CD4-positive, alpha-beta T cell treated with Interleukin-10 for 1 hour (primary cell): ENCODE results near the gene ASTL.

Source experiments
- DNase-seq: peaks from one replicate; pipeline ENCODE4 v3.0.0-alpha.2; 2020

ASTL gene

DNA sequence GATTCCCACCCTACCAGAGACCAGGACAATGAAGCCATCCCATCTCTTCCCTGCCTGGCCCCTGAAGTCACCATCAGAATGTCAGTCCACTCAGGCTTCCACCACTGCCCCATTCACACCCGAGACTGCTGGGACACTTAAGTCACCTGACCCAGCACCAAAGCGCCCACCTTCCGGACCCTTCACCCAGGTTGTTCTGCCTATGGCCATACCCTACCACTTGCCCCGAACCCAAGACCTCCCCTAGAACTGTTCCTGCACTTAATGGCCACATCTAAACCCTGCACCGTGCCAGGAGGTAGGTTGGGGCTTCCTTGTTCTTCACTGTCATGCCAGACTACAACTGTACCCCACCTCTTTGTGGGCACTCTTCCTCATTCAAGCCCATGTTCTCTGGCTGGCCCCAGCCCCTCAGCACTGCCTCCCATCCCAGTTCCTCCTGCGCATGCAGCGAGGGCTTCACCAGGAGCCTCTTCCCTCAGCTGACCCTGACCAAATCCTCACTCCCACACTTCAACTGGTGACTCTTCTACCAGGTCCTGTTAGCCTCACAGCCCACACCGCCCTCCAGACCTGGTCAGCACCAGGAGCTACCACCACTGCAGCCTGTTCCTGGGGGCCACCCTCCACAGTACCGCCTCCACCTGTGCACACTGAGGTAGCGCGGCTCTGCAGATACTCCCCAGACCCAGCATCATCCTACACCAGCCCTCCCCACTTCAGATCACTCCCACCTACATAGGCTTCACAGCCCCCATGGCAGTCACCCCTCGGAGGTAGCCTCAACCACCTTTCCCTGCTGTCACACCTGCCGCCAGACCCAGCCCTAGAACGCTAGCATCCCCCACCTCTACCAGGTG is 13.7 kb downstream of the ASTL start:
- DNase-seq: no peak

DNA sequence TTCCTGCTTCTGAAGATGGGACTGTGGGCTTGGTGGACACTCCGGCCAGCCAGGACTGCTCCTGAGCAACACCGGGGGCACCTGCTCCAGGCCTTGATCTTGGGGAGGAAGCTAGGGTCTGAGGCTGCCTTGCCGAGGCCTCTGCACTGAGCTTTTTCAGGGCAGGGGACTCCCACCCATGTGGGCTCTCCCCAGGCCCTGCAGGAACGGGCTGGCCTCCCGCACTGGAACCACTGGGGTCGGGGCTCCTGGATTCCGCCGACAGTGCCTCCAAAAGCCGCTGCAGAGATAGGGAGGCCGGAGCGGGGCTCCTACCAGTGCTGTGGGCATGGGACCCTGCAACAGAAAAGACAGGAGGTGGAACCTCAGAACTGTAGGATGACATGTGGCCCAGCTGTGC is 14.4 kb downstream of the ASTL start:
- no peak for DNase-seq

DNA sequence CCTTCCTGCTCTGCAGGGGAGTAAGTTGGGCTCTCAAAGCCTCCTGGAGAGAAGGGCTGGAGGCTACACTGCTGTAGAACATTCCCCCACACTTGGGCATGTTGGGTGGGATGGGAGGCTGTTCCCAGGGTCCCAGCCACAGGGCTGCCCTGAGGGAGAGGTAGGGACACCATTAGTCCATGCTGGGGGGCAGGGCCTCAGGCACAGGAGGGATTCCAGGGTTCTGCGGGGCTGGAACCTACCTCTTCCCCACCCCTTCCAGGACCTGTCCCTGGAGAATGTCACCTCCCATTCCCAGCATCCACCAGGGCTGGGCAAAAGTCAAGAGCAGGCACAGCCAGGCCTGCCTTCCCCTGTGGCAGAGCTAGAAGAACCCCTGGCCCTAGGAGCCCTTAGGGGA is 15.0 kb downstream of the ASTL start:
- DNase-seq: no peak

- no peak for DNase-seq
Observed at GRCh38 chr2:96122391-96122790, 15.9 kb downstream of the ASTL start.

DNA sequence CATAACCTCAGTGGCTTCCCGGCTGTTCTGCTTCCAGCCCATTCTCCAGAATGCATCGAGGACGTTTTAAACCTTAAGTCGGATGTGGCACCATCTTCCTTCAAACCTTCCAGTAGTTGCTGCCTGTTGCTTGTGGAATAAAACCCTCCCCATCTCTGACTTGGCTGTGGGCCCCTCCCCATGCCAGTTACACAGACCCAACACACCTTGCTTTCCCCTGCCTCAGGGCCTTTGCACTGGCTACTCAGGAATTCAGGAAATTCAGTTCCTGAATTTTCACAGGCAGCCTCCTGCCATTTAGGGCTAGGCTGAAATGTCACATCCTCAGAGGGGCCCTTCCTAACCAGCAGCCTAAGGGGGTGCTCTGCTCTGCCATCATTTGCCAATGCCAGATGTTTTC is 16.9 kb downstream of the ASTL start:
- DNase-seq: no peak

DNA sequence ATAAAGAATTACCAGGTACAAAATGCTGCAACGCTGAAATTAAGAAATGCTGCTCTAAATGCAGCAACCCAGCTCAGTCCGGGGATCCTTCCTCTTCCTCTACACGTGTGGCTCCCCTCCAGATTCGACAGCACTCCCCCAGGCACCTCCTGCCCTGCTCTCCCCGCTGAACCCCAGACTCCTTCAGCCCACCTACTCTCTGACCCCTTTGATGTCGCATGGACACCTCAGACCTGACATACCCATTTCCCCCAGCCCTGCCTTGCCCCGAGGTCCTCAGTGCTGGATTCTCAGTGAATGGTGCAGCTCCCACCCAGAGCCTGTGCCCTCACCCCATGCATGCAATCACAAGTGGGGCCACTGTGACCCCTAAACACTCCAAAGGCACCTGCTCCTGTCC is 17.3 kb downstream of the ASTL start:
- DNase-seq: no peak

GRCh38 chr2:96120091-96120720 is 18.1 kb downstream of the ASTL start:
- DNase-seq: no peak

GRCh38 chr2:96119389-96119751 is 18.9 kb downstream of the ASTL start:
- no peak for DNase-seq

GRCh38 chr2:96118698-96119388 is 19.5 kb downstream of the ASTL start:
- DNase-seq: no peak

GRCh38 chr2:96117701-96118588 is 20.4 kb downstream of the ASTL start:
- no peak for DNase-seq

GRCh38 chr2:96116879-96117533 is 21.3 kb downstream of the ASTL start:
- DNase-seq: peak; percentile 65

- peak; percentile 85 for DNase-seq
Observed at GRCh38 chr2:96116424-96116878, 21.9 kb downstream of the ASTL start, which contains the start of gene ADRA2B. ADRA2B (minus strand) TSS chr2:96116571; CDS start chr2:96116149, 422 bp downstream.

DNA sequence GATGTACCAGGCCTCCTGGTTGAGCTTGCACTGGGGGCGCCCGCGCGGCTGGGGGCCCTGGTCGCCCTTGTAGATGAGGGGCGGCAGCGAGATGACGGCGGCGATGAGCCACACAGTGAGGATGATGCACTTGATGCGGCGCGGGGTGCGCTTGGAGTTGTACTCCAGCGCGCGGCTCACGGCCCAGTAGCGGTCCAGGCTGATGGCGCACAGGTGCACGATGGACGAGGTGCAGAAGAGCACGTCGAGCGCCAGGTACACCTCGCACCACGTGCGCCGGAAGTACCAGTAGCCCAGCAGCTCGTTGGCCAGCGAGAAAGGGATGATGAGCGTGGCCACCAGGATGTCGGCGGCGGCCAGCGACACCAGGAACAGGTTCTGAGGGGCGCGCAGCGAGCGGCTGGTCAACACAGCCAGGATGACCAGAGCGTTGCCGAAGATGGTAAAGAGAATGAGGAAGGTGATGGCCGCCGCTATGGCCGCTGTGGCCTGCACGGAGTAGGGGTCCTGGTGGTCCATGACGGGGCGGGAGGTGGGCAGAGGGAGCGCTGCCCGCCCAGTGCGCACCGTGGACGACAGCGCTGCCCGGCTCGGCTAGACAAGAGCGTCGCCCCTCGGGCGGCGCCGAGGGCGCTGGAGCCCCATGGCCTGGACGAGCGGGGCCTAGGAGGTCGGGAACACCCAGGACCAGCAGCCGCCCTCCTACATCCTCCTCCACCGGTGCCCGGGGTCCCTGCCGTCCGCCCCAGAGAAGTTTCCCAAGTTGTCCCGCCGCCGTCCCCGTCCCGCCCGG is 22.5 kb downstream of the ASTL start:
- DNase-seq: no peak

DNA sequence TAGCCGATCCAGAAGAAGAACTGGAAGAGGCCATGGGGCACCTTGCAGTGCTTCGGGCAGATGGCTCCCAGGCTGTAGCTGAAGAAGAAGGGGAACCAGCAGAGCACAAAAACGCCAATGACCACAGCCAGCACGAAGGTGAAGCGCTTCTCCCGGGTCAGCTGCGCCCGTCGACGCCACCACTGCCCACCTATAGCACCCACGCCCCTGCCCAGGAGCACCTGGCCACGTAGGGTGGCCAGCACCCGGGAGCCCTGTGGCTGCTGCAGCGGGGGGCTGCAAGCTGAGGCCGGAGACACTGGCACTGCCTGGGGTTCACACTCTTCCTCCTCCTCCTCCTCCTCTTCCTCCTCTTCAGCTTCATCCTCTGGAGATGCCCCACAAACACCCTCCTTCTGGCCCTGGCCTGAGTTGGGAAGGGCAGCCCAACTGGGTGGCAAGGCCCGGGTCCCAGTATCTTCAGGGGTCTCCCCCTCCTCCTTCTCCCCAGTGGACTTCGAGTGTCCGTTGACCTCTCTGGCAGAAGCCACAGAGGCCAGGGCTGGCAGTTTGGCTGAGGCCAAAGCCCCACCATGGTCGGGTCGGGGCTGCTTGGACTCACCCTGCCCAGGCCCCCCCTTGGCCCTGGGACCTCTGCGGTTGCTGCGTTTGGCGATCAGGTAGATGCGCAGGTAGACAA is 23.3 kb downstream of the ASTL start:
- DNase-seq: no peak

DNA sequence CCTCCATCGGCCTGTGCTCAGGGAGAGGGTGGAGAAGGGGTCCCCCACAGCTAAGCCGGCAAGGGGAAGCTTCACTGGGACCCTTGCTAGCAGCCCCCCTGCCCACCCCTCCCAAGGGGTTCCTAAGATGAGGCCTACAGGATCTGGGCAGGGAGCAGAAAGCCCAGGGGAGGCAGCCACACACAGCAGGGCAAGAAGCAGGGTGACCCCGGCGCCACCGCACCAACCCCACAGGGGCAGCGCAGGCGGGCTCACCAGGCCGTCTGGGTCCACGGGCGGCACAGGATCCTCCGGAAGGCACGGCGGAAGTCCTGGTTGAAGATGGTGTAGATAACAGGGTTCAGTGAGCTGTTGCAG is 23.8 kb downstream of the ASTL start:
- DNase-seq: no peak

DNA sequence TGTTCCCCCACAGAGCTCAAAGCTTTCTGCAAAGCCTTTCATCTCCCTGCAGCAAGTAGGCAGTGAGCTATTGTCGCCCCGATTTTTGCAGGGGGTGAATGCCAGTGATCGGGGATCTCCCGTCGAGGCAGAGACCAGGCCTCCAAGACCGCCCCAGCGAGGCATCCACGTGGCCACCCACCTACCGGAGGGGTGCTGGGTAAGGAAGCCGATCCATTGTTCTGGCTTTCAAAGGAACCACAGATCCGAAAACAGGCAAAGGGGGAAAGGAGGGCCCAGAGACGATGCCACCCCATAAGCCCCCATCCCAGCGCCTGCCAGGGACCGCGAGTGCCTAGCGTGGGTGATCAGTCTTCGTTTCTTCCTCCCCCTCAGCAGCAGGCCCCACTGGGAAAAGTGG is 24.4 kb downstream of the ASTL start:
- no peak for DNase-seq

DNA sequence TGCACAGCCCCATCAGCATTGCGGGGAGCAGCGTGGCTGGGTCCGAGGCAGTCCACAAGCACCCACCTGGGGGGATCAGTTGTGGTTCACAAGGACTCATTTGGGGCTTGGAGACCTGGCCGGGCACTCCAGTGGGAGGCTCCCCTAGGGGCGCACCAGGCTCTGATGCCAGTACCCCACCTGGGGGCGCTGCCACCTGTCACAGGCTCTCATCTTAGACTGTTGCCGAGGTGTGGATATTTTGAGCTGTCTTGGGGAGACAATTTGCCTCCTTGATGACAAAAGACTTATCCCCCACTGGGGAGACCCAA is 25.0 kb downstream of the ASTL start:
- no peak for DNase-seq

GRCh38 chr2:96112501-96113366 is 25.6 kb downstream of the ASTL start:
- no peak for DNase-seq

DNA sequence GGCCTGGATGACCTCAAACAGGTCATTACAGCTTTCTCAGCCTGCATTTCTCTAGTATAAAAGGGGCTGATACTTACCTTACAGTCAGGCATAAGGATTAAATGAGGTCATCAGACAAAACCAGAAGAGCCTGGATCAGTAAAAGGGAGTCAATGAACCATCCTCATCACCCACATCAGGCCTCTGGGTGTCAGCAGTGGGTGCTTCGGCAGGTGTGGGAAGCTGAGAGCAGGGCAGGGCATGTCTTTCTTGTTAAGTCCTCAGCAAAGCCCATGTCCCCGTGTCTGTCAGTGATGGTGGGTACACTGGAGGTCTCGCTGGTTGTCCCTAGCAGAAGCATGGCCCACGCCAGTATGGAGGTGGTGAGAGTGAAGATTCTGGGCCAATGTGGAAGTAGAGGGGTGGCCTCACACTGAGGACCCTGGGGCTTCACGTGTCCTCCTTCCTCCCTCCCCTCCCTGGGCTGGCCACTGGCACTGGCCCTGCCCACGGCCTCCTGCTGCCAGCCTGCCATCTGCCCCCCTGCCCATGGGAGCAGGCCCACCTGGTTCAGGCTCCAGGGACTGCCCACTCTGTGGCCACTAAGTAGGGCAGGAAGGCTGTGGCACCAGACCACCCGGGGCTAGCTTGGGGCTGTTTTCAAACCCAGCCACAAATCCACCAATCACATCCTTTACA is 26.3 kb downstream of the ASTL start:
- no peak for DNase-seq
